GM13976 (cell line): ENCODE results near the gene ALDH3A1.

Experiments used
- DNase-seq: peaks from one replicate; pipeline ENCODE4 v3.0.0; 2012; ENCODE audit warnings: low spot score
- in situ Hi-C: fragments of 300-500 bp; cut with MboI; formaldehyde crosslinking; loops from one replicate; pipeline ENCODE4 v1.12.0; 2022; ENCODE audit warnings: low sequenced_read_pairs, mixed read lengths, inconsistent platforms; ENCODE audit not compliant: unreplicated experiment
- TF ChIP-seq, protein P1 (sequence below): IDR thresholded peaks from 2 replicates; pipeline ENCODE4 v1.5.1; 2012; ENCODE audit warnings: borderline replicate concordance, mild to moderate bottlenecking; ENCODE audit not compliant: insufficient read depth; ENCODE audit errors: extremely low read depth, missing control alignments, control extremely low read depth

The ALDH3A1 gene

DNA sequence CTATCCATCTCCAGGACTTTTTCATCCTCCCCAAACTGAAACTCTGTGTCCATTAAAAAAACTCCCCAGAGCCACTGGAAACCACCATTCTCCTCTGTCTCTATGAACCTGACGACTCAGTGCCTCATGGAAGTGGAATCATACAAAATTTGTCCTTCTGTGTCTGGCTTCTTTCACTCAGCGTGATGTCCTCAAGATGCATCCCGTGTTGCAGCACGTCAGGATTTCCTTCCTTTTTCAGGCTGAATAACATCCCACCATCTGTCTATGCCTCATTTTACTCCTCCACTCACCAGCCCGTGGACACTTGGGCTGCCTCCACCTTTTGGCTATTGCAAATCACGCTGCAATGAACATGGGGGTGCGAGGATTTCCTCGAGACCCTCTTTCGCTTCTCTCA is 12.6 kb upstream of the ALDH3A1 start:
- TF ChIP-seq, protein P1, sequence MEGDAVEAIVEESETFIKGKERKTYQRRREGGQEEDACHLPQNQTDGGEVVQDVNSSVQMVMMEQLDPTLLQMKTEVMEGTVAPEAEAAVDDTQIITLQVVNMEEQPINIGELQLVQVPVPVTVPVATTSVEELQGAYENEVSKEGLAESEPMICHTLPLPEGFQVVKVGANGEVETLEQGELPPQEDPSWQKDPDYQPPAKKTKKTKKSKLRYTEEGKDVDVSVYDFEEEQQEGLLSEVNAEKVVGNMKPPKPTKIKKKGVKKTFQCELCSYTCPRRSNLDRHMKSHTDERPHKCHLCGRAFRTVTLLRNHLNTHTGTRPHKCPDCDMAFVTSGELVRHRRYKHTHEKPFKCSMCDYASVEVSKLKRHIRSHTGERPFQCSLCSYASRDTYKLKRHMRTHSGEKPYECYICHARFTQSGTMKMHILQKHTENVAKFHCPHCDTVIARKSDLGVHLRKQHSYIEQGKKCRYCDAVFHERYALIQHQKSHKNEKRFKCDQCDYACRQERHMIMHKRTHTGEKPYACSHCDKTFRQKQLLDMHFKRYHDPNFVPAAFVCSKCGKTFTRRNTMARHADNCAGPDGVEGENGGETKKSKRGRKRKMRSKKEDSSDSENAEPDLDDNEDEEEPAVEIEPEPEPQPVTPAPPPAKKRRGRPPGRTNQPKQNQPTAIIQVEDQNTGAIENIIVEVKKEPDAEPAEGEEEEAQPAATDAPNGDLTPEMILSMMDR = no peak
- DNase-seq = no peak
- in situ Hi-C loops = loop anchor here (5.0 to 10.0 kb wide), 2 partner anchors 243 to 396 kb away; partner anchors contain the start of gene B9D1

DNA sequence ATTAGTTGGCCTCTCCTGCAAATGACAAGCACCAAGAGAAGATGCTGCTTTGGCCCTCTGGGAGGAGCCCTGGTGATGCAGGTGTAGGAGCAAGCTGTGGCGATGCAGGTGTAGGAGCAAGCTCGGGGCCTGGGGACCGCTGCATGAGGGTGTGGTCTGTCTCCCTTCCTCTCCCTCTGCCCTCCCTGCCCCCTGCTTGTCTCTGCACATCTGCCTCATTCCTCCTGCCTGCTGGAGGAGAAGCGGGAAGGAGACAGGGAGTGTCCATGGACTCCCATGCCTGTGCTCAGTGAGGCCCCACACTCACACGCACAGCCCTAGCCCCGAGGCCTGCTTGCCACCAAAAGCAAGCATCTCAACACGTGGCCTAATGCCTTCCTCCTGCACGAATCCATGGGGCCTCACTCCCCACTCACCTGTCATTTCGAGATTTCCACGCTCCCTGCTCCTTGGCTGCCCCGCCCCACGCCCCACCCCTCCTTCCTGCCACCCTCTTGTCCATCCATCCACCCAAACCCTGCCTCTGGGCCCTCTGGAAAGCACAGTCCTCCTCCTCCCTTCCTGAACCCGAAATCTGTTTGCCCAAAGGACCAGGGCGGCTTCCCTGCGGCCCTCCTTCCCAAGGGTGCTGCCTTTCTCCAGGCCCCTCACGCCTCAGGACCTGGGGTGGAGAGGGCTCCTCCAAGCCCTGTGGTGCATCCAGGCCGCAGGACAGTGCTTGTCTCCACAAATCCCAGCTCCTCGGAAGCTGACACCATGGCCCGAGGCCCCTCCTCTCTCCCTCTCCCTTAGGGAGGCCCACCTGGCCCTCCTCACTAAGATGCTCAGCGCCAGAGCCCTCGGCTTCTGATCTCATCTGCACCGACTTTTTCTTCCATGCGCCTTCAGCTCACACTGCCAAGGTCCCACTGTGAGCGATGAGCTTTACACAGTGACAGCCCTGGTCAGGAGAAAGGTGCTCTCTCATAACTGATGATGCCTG is 11.8 kb upstream of the ALDH3A1 start:
- in situ Hi-C loops = loop anchor here (5.0 to 10.0 kb wide), 2 partner anchors 243 to 395 kb away; partner anchors contain the start of gene B9D1
- DNase-seq = no peak
- TF ChIP-seq, protein P1 = no peak

DNA sequence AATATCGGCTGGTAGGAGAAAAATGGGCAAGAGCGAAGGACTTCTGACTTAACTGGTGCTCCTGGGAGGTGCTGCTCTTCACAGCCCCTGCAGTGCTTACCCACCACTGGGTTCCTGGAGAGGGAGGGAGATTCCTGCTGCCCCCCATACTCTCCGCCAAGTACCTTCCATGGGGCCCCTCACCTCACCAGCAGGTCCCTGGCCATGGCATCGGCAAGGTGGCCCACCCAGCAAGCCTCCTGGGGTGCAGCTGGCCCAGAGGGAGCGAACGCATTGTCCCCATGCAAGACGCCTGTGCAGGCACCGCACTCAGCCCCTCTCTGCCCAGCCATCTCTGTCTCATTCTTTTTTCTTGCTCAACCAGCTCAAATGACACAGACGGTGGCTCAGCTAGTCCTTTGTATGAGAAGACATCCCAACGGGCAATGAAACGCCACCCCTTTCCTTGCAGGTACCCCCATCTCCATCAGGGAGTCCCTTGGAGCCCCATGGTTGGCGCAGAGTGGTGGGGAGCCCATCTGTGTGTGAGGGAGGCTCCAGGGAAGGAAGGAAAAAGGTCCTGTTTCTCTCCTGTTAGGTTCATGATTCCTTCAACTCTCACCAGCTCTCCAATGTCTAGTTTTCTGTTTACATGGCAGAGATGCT is 9.6 kb upstream of the ALDH3A1 start:
- no peak for DNase-seq
- TF ChIP-seq, protein P1 = no peak
- in situ Hi-C loops = no loop called here

DNA sequence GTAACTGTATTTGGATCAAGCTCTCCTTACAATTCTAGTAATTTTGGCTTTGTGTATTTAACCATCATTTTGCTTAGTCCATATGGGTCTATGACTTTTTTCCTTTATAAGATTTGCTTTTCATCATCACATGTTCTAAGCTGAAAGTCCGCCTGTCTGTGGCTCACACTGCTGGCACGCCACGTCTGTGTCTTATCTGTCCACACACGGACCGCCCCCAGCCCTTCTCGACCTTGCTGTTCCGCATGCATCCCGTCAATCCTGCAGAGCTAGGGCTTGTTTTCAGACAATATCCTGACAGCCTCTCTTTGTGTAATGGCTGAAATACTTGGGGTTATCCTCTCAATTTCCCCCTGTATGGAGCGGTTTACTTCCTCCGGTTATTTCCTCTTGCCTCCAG is 8.4 kb upstream of the ALDH3A1 start:
- in situ Hi-C loops = no loop called here
- TF ChIP-seq, protein P1 = no peak
- DNase-seq = no peak

DNA sequence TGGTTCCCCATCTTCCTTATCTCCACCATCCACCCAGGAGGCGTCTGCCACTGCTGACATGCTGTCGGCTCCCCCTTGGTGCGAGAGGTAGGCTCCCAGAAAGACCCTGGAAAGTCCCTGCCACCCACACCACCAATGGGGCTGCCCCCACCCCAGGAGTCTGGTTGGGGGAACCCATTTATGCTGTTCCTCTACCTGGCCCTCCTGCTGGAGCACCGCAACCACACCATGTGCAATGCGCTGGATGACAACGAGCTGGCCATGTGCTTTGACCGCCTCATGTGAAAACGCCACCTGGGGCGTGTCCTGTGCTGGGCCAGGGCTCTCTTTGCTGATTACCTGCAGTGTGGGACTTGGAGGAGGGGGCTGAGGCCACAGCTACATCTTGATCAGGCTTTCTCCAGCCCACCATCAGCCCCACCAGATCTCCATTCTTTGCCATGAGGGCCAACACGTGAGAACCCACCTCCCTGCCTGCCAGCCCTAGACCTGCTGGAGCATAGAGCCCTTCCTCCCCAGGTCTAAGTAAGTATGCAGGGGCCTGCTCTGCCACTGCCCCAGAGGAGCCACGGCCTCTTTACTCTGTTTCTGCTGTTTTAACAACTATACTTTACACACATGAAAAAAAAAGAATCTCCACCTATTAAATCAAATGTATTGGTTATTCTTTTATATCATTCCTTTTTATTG is 7.9 kb upstream of the ALDH3A1 start:
- TF ChIP-seq, protein P1 = no peak
- DNase-seq = peak; percentile 83
- in situ Hi-C loops = no loop called here

DNA sequence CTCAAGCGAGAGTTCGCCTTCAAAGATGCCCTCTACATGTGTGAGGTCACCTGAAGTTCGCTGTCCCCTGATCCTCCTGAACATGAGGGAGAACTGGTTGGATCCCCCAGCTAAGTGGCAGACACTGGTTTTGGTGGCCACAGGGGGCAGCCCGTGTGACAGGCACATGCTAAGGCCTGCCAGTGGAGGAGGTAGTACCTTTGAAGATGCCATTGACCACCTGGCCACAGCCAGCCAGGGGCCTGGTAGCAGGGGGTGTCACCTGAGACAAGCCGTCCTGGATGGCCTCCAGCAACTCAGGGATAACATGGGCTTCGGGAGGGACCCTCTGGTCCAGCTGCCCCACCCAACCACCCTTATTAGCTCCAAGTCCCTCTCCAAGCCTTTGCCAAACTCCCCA is 7.3 kb upstream of the ALDH3A1 start:
- TF ChIP-seq, protein P1 = no peak
- no peak for DNase-seq
- in situ Hi-C loops = no loop called here
